ENCODE results near the gene EFNB3. TPM values are rescaled to one million over a fixed set of nuclear protein-coding genes. Genes with fewer than 3 reads are reported as not detected.

EFNB3 gene
- total RNA-seq, 1 donor from 2014 or later = 5.8 TPM

Other genes starting within 250 kb of the EFNB3 start
- gene ZBTB4, start 225.6 kb upstream of the EFNB3 start, total RNA-seq (ENCODE audit: low replicate concordance) = 5.4 and 15.5 TPM in 2 replicates
- not detected in 2 replicates for gene SLC35G6, start 223.8 kb upstream of the EFNB3 start, total RNA-seq (ENCODE audit: low replicate concordance)
- 32.7 and 51.4 TPM in 2 replicates for gene POLR2A, start 220.8 kb upstream of the EFNB3 start, total RNA-seq (ENCODE audit: low replicate concordance)
- 0.75 and 2.4 TPM in 2 replicates for gene TNFSF12, start 156.1 kb upstream of the EFNB3 start, total RNA-seq (ENCODE audit: low replicate concordance)
- 0.37 TPM in 1 of 2 replicates, not detected in the other for gene TNFSF13, start 146.5 kb upstream of the EFNB3 start, total RNA-seq (ENCODE audit: low replicate concordance)
- 87.9 and 91.6 TPM in 2 replicates for gene SENP3, start 143.3 kb upstream of the EFNB3 start, total RNA-seq (ENCODE audit: low replicate concordance)
- 0.95 TPM in 1 of 2 replicates, not detected in the other for gene CD68, start 125.6 kb upstream of the EFNB3 start, total RNA-seq (ENCODE audit: low replicate concordance)
- 167 and 177 TPM in 2 replicates for gene MPDU1, start 121.3 kb upstream of the EFNB3 start, total RNA-seq (ENCODE audit: low replicate concordance)
- gene SOX15, start 115.1 kb upstream of the EFNB3 start, total RNA-seq (ENCODE audit: low replicate concordance) = 0.51 and 7.6 TPM in 2 replicates
- gene FXR2, start 90.3 kb upstream of the EFNB3 start, total RNA-seq (ENCODE audit: low replicate concordance) = 42.7 and 65.5 TPM in 2 replicates
- gene SAT2, start 77.4 kb upstream of the EFNB3 start, total RNA-seq (ENCODE audit: low replicate concordance) = 34.6 and 56.6 TPM in 2 replicates
- 0.46 TPM in 1 of 2 replicates, not detected in the other for gene SHBG, start 75.1 kb upstream of the EFNB3 start, total RNA-seq (ENCODE audit: low replicate concordance)
- 0.37 and 1.4 TPM in 2 replicates for gene ATP1B2, start 54.3 kb upstream of the EFNB3 start, total RNA-seq (ENCODE audit: low replicate concordance)
- gene TP53, start 17.7 kb upstream of the EFNB3 start, total RNA-seq (ENCODE audit: low replicate concordance) = 54.9 and 69.7 TPM in 2 replicates
- gene WRAP53, start 16.7 kb upstream of the EFNB3 start, total RNA-seq (ENCODE audit: low replicate concordance) = 12.6 and 22.8 TPM in 2 replicates
- gene DNAH2, start 12.5 kb downstream of the EFNB3 start, total RNA-seq (ENCODE audit: low replicate concordance) = 0.09 and 0.28 TPM in 2 replicates
- gene KDM6B, start 129.0 kb downstream of the EFNB3 start, total RNA-seq (ENCODE audit: low replicate concordance) = 6.8 and 12.3 TPM in 2 replicates
- gene TMEM88, start 149.9 kb downstream of the EFNB3 start, total RNA-seq (ENCODE audit: low replicate concordance) = 13.8 and 53.7 TPM in 2 replicates
- 8.6 and 27.4 TPM in 2 replicates for gene NAA38, start 152.4 kb downstream of the EFNB3 start, total RNA-seq (ENCODE audit: low replicate concordance)
- 11.5 and 12.9 TPM in 2 replicates for gene CYB5D1, start 152.8 kb downstream of the EFNB3 start, total RNA-seq (ENCODE audit: low replicate concordance)
- 12.8 and 28.0 TPM in 2 replicates for gene CHD3, start 183.6 kb downstream of the EFNB3 start, total RNA-seq (ENCODE audit: low replicate concordance)
- 4.0 and 4.8 TPM in 2 replicates for gene RNF227, start 211.1 kb downstream of the EFNB3 start, total RNA-seq (ENCODE audit: low replicate concordance)
- 1.0 and 2.7 TPM in 2 replicates for gene KCNAB3, start 224.7 kb downstream of the EFNB3 start, total RNA-seq (ENCODE audit: low replicate concordance)
- gene TRAPPC1, start 226.7 kb downstream of the EFNB3 start, total RNA-seq (ENCODE audit: low replicate concordance) = 9.8 and 30.9 TPM in 2 replicates
- gene CNTROB, start 227.0 kb downstream of the EFNB3 start, total RNA-seq (ENCODE audit: low replicate concordance) = 21.2 and 48.8 TPM in 2 replicates

Measured in neural progenitor cell (in vitro differentiated cells).